Bronchial epithelial cell (primary cell): ENCODE results near the gene GAD1. TPM values are rescaled to one million over a fixed set of nuclear protein-coding genes. Genes with fewer than 3 reads are reported as not detected.

ENCODE experiments used
- DNase-seq: peaks from one replicate; pipeline ENCODE4 v3.0.0-alpha.2; 2010; ENCODE audit warnings: low read depth
- FAIRE-seq: peaks from 2 replicates; lab custom pipeline; 2011; peaks lifted over from hg19 to GRCh38; lab: Jason Lieb, UNC
- H3K27me3 ChIP-seq: 2 replicates; pipeline ENCODE4 v1.5.1; 2011; ENCODE audit warnings: low read length; ENCODE audit not compliant: control insufficient read depth, insufficient read depth
- H3K36me3 ChIP-seq: 2 replicates; pipeline ENCODE4 v1.5.1; 2011; ENCODE audit warnings: low read length; ENCODE audit not compliant: control insufficient read depth, insufficient read depth
- H3K4me3 ChIP-seq: 2 replicates; pipeline ENCODE4 v1.5.1; 2011; ENCODE audit warnings: mild to moderate bottlenecking, low read depth, low read length, control low read depth
- CTCF ChIP-seq: IDR thresholded peaks from 2 replicates; pipeline ENCODE4 v1.5.1; 2011; ENCODE audit warnings: mild to moderate bottlenecking, moderate library complexity, low read length, control low read depth, inconsistent platforms; ENCODE audit not compliant: insufficient read depth, severe bottlenecking
- total RNA-seq: library from RNA; depleted of rRNA; stranded (reverse); fragments of >200 nt; gene quantifications from 2 replicates; pipeline ENCODE4 v1.2.1, GENCODE V29; 2014

The GAD1 gene
- total RNA-seq, 1 donor from 2014 or later = 1.3 TPM

- no peak for TF ChIP-seq CTCF
- H3K4me3 ChIP-seq = no peak overlapping the region
- H3K36me3 ChIP-seq = no peaks in the 10 kb centered on the region
- peaks cover 62% of the 10 kb centered on the region for H3K27me3 ChIP-seq
- no peak for DNase-seq
- FAIRE-seq = no peak
Measured at GRCh38 chr2:170823088-170823897, 6.6 kb downstream of the GAD1 start.

- H3K36me3 ChIP-seq = no peaks in the 10 kb centered on the region
- no peak for FAIRE-seq
- no peak overlapping the region for H3K4me3 ChIP-seq
- TF ChIP-seq CTCF = no peak
- DNase-seq = no peak
- peaks cover 56% of the 10 kb centered on the region for H3K27me3 ChIP-seq
Measured at GRCh38 chr2:170823898-170824215, 7.2 kb downstream of the GAD1 start.

- H3K36me3 ChIP-seq = no peaks in the 10 kb centered on the region
- no peak overlapping the region for H3K4me3 ChIP-seq
- DNase-seq (no peak), FAIRE-seq (no peak)
- peaks cover 50% of the 10 kb centered on the region for H3K27me3 ChIP-seq
- no peak for TF ChIP-seq CTCF
Measured at GRCh38 chr2:170824526-170825015, 7.9 kb downstream of the GAD1 start.

GRCh38 chr2:170827841-170828532 is 11.3 kb downstream of the GAD1 start:
- H3K4me3 ChIP-seq = no peak overlapping the region
- peaks cover 19% of the 10 kb centered on the region for H3K27me3 ChIP-seq
- no peaks in the 10 kb centered on the region for H3K36me3 ChIP-seq
- DNase-seq (no peak), FAIRE-seq (no peak)
- no peak for TF ChIP-seq CTCF

GRCh38 chr2:170828533-170828916 is 11.8 kb downstream of the GAD1 start:
- Histone ChIP-seq H3K27me3 (peaks cover 16% of the 10 kb centered on the region), H3K36me3 (no peaks in the 10 kb centered on the region), H3K4me3 (no peak overlapping the region)
- no peak for FAIRE-seq
- TF ChIP-seq CTCF = no peak
- DNase-seq = no peak
